ENCODE data around the gene PLEK2.

DNA sequence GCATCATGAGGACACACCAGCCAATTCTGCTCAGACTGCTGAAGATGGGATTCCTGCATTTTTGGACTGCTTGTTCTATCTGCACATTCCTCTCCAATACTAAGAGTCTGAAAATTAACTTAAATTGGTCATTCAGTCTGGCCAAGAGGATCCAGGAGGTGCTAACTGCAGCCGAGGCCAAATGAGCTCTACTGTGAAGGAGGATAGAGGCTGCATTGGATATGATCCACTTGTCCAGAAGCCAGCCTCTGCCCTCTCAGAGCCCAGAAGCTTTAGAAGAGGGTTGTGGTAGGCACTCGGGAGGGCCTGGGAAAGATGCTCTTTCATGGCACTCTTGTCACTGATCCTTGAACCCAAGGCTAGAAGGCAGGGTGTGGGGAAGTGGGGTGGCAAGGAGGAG, 37.1 kb upstream of the PLEK2 start:
- TF ChIP-seq, protein P1, sequence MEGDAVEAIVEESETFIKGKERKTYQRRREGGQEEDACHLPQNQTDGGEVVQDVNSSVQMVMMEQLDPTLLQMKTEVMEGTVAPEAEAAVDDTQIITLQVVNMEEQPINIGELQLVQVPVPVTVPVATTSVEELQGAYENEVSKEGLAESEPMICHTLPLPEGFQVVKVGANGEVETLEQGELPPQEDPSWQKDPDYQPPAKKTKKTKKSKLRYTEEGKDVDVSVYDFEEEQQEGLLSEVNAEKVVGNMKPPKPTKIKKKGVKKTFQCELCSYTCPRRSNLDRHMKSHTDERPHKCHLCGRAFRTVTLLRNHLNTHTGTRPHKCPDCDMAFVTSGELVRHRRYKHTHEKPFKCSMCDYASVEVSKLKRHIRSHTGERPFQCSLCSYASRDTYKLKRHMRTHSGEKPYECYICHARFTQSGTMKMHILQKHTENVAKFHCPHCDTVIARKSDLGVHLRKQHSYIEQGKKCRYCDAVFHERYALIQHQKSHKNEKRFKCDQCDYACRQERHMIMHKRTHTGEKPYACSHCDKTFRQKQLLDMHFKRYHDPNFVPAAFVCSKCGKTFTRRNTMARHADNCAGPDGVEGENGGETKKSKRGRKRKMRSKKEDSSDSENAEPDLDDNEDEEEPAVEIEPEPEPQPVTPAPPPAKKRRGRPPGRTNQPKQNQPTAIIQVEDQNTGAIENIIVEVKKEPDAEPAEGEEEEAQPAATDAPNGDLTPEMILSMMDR (conservative IDR thresholded peaks at IDR 0.05 in 1 of 2, IDR thresholded peaks at IDR 0.05 in 1 of 2; ENCODE audit: extremely low read depth in 1 of 2, insufficient read depth in 1 of 2, low read depth in 1 of 2, low read length in 2 of 2) = no peak
- TF ChIP-seq EZH2 (IDR thresholded peaks at IDR 0.05; ENCODE audit: borderline replicate concordance, low read length) = no peak

All from mammary epithelial cell (primary cell).